VCaP (cell line): Measurements from ENCODE around the gene FIZ1.

Source experiments
- H3K27ac ChIP-seq: fragments of 450-650 bp; 2 replicates; pipeline ENCODE4 v1.5.1; 2017
- TF ChIP-seq, protein P1 (sequence below): fragments of 450-650 bp; conservative IDR thresholded peaks from 2 replicates; pipeline ENCODE4 v1.5.1; 2017; ENCODE audit warnings: mild to moderate bottlenecking, moderate library complexity

The FIZ1 gene

DNA sequence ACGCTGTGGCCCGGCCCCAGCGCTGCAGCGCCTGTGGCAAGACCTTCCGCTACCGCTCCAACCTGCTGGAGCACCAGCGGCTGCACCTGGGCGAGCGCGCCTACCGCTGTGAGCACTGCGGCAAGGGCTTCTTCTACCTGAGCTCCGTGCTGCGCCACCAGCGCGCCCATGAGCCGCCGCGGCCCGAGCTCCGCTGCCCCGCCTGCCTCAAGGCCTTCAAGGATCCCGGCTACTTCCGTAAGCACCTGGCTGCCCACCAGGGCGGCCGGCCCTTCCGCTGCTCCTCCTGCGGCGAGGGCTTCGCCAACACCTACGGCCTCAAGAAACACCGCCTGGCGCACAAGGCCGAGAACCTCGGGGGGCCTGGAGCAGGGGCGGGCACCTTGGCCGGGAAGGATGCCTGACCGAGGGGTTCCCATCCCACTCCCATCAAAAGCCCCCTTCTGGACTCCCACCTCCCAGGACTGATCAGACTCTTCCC, 17.1 kb upstream of the FIZ1 start:
- TF ChIP-seq, protein P1, sequence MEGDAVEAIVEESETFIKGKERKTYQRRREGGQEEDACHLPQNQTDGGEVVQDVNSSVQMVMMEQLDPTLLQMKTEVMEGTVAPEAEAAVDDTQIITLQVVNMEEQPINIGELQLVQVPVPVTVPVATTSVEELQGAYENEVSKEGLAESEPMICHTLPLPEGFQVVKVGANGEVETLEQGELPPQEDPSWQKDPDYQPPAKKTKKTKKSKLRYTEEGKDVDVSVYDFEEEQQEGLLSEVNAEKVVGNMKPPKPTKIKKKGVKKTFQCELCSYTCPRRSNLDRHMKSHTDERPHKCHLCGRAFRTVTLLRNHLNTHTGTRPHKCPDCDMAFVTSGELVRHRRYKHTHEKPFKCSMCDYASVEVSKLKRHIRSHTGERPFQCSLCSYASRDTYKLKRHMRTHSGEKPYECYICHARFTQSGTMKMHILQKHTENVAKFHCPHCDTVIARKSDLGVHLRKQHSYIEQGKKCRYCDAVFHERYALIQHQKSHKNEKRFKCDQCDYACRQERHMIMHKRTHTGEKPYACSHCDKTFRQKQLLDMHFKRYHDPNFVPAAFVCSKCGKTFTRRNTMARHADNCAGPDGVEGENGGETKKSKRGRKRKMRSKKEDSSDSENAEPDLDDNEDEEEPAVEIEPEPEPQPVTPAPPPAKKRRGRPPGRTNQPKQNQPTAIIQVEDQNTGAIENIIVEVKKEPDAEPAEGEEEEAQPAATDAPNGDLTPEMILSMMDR = no peak
- H3K27ac ChIP-seq = no peak overlapping the region

- TF ChIP-seq, protein P1 = no peak
- H3K27ac ChIP-seq = no peak overlapping the region
These were observed 16.5 kb upstream of the FIZ1 start for GRCh38 chr19:55615543-55616394.

DNA sequence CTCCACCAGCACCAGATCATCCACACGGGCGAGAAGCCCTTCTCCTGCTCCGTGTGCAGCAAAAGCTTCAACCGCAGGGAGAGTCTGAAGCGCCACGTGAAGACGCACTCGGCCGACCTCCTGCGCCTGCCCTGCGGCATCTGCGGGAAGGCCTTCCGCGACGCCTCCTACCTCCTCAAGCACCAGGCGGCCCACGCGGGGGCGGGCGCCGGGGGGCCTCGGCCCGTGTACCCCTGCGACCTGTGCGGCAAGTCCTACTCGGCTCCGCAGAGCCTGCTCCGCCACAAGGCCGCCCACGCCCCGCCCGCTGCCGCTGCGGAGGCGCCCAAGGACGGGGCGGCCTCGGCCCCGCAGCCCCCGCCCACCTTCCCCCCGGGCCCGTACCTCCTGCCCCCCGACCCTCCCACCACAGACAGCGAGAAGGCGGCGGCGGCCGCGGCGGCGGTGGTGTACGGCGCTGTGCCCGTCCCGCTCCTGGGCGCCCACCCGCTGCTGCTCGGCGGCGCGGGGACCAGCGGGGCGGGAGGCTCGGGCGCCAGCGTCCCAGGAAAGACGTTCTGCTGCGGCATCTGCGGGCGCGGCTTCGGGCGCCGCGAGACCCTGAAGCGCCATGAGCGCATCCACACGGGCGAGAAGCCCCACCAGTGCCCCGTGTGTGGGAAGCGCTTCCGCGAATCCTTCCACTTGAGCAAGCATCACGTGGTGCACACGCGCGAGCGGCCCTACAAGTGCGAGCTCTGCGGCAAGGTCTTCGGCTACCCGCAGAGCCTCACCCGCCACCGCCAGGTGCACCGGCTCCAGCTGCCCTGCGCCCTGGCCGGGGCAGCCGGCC, 15.6 kb upstream of the FIZ1 start:
- TF ChIP-seq, protein P1 = no peak
- no peak overlapping the region for H3K27ac ChIP-seq

DNA sequence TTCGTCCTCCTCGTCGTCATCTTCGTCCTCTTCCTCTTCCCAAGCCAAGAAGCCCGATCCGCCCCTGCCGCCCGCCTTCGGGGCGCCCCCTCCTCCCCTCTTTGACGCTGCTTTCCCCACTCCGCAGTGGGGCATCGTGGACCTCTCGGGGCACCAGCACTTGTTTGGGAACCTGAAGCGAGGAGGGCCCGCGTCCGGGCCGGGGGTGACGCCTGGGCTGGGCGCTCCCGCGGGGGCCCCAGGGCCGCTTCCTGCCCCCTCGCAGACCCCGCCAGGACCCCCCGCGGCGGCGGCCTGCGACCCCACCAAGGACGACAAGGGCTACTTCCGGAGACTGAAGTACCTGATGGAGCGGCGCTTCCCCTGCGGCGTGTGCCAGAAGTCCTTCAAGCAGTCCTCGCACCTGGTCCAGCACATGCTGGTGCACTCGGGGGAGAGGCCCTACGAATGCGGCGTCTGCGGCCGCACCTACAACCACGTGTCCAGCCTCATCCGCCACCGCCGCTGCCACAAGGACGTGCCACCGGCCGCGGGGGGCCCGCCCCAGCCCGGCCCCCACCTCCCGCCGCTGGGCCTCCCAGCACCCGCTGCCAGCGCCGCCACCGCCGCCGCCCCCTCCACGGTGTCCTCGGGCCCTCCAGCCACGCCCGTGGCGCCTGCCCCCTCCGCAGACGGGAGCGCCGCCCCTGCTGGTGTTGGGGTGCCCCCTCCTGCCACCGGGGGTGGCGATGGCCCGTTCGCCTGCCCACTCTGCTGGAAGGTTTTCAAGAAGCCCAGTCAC, 14.8 kb upstream of the FIZ1 start:
- TF ChIP-seq, protein P1 = no peak
- H3K27ac ChIP-seq = no peak overlapping the region

DNA sequence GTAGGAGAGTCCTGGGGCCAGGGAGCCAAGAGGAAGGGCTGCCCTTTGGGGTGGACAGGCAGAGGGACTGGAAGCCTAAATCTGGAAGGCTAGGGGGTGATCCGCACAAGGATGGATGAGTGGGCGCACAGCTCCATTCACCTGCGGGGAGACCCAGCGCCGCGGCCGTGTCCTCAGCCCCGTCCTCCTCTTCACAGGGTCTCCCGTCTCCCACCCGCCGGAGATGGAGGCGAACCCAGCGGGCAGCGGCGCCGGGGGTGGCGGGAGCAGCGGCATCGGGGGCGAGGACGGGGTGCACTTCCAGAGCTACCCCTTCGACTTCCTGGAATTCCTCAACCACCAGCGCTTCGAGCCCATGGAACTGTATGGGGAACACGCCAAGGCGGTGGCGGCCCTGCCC, 14.1 kb upstream of the FIZ1 start:
- no peak overlapping the region for H3K27ac ChIP-seq
- TF ChIP-seq, protein P1 = no peak

- H3K27ac ChIP-seq = no peak overlapping the region
- TF ChIP-seq, protein P1 = no peak
These were observed 12.8 kb upstream of the FIZ1 start for GRCh38 chr19:55611983-55612645.
